GM21717 (cell line): Measurements from ENCODE around the gene SYCP2L.
"Not testable (repeated sequence)": the region's sequence is repeated elsewhere in the genome, so short reads cannot be mapped to it uniquely, and the experiment has no call there.

Source experiments
- ATAC-seq: cut with Tn5 transposase; IDR thresholded peaks from one replicate; pipeline ENCODE4 v1.9.1; 2021; ENCODE audit warnings: mild to moderate bottlenecking, moderate library complexity; ENCODE audit not compliant: unreplicated experiment

The SYCP2L gene

GRCh38 chr6:10954590-10955010 is 67.7 kb downstream of the SYCP2L start:
- ATAC-seq = peak; percentile 88

- ATAC-seq = no peak
These were observed 69.9 kb downstream of the SYCP2L start for GRCh38 chr6:10956776-10957175.

DNA sequence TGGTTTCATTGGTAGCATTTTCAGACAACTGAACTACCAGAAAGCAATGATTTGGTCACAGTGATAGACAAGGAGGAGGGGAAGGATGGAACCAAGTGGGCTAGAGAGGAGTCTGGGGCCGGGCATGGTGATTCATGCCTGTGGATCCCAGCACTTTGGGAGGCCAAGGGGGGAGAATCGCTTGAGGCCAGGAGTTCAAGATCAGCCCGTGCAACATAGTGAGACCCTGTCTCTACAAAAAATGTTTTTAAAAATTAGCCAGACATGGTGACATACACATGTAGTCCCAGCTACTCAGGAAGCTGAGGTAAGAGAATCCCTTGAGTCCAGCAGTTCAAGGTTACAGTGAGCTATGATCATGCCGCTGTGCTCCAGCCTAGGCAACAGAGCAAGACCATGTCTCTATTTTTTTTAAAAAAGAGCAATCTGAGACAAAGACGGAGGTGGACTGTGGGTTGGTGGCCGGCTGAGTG is 70.6 kb downstream of the SYCP2L start:
- ATAC-seq = no peak

DNA sequence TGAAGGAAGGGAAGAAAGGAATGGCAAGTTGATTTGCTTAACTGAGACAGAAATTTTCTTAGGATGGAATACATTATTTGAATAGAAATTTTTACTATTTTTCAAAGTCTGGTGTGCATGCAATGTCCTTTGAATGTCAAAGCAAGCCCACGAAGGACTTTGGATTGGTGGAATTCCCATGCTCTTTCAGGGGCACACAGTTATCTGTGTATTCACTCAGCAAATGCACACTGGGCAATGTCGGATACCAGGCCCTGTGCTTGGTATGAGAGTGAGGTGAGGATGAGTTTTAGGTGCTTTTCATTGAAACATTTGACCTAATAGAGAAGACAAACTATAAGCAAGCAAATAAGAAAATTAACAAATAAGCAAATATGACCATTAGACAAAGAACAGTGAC is 73.3 kb downstream of the SYCP2L start:
- no peak for ATAC-seq

DNA sequence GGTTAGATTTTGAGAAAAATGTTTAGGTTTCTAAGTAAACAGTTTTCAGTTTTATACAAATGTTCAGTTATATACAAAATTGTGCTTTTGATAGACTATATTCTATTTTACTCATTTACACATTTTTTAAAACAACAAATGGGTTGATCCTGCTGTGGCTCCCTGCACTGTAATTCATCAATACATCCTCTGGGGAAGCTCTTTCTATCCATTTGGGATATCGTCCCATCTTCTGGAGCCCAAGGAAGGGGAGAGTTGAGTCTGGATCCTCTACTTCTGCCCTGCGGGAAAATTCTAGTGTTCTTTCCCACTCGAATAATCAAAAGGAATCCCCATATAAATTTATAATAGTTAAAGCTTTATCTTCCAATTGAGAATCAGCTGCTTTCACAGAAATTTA is 75.0 kb downstream of the SYCP2L start:
- ATAC-seq = no peak

DNA sequence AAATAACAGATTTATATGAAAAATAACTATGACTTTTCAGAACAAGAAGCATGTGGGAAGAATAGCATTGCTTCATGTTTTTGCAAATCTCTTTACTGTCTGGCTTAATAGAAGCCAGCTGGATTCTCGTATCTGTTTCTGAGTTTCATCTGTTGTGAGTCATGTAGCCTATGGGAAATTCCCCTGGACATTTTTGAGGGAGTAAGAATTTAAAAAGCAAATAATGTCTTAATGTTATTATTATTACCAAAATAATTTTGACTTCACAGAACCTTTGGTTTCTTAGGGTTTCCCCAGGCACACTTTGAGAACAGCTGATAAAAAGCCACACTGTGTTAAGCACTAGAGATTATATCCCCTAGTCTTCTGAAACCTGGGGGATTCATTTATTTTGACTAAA is 75.8 kb downstream of the SYCP2L start:
- ATAC-seq = no peak

GRCh38 chr6:10963113-10963512 is 76.3 kb downstream of the SYCP2L start:
- ATAC-seq = no peak

DNA sequence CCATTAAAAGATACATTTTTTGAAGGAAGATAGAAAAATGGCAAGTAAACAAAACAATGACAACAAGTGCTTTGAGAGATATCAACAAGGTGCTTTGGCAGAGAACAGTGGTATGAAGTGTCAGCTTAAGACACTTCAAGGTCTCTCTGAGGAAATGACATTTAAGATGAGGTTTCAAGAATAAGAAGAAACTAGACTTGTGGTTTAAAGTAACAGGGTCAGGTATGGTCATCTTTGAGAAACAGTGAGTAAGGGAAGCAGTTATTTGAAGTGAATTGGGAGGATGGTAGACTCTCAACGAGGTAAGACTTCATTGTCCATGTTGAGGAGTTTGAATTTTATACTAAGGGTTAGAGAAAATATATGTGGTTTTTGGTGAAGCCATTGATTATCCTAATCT is 77.8 kb downstream of the SYCP2L start:
- peak; percentile 92 for ATAC-seq

DNA sequence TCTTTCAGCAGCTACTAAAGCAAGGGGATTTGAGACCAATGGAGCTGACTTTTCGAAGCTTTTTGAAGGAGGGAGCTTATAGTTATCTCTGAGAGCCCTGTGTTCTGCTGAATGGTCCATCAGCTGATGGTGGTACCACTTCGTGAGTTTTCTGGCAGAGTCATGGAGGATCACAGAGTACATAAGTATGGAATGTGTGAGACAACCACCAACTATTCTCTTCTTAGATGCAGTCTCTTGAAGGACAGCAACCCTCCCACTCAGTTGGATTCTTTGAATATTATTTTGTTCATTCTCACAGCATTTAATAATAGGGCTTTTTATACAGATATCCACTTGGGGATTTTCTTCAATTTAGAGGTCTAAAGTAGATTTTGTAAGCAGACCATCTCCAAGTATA is 81.9 kb downstream of the SYCP2L start:
- no peak for ATAC-seq

DNA sequence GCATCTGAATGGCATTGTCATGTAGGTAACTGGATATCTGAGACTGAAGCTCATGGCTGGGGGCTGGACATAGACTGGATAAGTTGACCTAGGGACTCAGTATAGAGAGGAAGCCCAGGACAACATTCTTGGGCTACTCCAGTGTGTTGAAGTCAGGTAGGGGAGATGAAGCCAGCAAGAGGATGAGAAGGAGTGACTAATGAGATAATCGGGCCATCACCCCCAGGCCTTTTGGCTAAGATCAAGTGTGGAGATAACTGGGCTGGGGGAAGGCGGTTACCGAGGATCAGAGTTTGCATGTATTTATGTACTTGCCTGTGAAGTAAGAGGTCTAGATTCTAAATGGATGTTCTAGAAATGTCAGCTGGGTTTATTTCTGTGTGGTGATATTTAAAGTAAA is 83.9 kb downstream of the SYCP2L start:
- ATAC-seq = no peak

DNA sequence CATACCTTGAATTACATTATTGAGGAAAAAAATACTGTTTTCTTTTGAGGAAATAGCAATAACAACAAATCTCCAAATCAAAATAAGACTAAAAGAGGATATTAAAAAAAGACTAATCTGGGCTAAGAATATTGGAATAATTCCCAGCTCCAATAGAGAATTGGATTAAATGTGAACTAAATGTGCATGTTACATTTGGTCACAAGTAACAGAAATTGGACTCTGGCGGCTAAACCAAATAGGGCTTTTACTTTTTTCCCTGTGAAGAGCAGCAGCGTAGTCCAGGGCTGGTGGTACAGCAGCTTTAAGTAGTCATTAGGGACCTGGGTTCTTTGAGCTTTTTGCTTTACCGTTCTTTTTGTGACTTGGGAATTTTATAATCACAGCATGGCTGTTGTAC is 85.3 kb downstream of the SYCP2L start:
- ATAC-seq = no peak

- no peak for ATAC-seq
These were observed 89.7 kb downstream of the SYCP2L start for GRCh38 chr6:10976571-10976970.

DNA sequence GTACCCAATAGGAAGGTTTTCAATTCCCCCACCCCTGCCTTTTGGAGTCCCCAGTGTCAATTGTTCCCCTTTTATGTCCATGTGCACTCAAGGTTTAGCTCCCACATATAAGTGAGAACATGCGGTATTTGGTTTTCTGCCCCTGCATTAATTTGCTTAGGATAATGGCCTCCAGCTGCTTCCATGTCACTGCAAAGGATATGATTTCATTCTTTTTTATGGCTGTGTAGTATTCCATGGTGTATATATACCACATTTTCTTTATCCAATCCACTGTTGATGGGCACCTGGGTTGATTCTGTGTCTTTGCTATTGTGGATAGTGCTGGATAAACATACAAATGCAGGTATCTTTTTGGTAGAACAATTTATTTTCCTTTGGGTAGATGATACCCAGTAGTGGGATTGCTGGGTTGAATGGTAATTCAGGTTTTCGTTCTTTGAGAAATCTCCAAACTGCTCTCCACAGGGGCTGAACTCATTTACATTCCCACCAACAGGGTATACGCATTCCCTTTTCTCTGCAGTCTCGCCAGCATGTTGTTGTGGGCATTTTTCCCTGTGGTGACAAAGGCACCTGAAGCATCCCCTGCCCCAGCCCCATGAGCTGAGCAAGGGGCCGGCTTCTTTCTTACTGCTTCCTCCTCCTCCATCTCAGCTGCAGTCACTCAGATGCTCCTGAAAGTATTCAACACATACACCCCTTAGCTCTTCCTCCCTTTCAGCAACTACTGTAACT is 90.5 kb downstream of the SYCP2L start:
- ATAC-seq = no peak

DNA sequence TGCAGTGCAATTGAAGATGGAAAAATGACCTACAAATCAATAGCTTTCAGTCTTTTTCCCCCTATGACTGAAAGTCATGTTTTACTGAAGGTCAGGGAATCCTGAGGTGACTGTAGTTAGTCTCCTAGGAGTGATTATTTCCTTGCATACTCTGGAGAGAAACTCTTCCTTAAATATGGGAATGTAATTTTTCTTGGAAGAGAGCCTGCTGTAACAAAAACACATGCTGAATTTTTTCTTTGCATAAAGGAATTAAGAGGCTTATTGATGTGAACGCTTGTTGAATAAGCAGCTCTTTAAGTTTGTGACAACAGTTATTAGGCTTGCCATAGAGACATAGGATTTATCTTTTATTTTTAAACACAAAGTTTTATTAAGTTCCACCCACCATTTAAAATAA is 92.8 kb downstream of the SYCP2L start:
- ATAC-seq = no peak

DNA sequence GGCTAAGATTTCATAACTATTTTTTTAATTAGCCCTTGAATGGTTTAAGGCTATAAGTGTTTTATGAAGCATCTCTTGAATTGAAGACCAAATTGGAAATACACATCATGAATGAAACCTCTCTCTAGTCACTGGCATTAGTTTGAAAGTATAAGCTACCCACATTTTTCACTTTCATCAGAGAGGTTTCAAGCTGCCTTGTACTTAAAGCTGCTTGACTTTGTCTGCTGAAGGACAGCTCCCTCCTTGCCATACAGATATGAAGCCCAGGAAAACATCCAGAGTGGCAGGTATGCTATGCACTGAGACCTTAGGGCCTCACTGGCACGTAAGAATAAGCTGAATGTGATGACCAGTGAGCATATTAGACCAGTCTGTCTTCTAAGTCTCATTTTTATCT is 94.6 kb downstream of the SYCP2L start:
- ATAC-seq = no peak

GRCh38 chr6:10984959-10985358 is 98.1 kb downstream of the SYCP2L start:
- ATAC-seq = not testable (repeated sequence)

- no peak for ATAC-seq
These were observed 102.7 kb downstream of the SYCP2L start for GRCh38 chr6:10989587-10989986.

GRCh38 chr6:10991115-10991514 is 104.3 kb downstream of the SYCP2L start:
- no peak for ATAC-seq

- ATAC-seq = no peak
These were observed 107.0 kb downstream of the SYCP2L start for GRCh38 chr6:10993896-10994295.

DNA sequence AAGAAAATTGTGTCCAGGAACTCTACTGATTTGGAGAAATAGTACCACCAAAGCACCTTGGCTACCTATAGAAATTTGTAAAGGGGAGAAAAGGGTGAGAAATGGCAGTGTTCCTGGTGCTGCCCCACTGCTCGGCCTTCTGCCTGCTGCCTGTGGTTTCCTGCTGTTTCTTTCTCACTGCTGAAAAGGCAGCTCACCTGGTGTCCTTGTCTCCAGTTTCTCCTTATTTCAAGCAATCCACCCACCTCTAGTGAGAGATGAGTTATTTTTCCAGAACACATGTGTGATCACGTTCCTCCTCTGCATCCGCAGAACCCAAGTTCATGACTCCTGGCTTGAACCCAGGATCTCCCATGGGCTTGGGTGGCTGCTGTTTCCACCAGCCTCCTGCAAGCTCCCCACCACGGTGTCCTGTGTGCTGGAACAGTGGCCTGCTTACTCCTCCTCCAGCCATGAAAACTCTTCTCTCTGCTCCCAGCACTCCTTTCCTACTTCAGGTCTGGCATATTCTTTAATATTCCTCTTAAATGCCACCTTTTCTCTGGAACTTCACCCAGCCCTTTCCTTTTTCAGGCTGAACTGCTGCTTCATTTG is 108.4 kb downstream of the SYCP2L start:
- ATAC-seq = no peak

GRCh38 chr6:10999994-11000393 is 113.1 kb downstream of the SYCP2L start:
- no peak for ATAC-seq

DNA sequence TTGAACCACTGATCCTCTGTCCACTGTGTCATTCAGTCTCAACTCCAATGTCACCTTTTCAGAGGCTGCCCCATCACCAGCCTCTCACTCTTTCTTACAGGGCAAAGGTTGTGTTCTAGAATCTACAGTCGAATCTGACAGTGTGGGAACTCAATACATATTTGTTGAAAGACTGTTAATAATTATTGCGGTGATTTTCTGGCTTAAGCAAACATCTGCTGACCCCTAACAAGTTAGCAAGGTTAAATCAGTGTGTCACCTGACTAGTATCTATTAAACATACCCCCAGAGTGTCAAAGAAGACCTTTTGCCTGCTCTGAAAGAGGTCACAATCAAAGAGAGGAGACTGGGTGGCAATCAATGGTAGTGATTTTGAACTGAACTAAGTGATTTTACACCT is 115.3 kb downstream of the SYCP2L start:
- no peak for ATAC-seq

DNA sequence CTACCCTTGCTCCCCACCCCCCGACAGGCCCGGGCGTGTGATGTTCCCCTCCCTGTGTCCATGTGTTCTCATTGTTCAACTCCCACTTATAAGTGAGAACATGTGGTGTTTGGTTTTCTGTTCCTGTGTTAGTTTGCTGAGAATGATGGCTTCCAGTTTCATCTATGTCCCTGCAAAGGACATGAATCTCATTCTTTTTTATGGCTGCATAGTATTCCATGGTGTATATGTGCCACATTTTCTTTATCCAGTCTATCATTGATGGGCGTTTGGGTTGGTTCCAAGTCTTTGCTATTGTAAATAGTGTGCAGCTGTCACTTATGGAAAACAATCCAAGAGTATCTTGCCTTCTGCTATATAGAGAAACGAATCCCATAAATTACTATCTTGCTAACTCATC is 116.4 kb downstream of the SYCP2L start:
- ATAC-seq = not testable (repeated sequence)
